NT2/D1 (cell line): Measurements from ENCODE around the gene ATXN7.

Experiments used
- DNase-seq: peaks from one replicate; pipeline ENCODE4 v3.0.0-alpha.2; 2011; ENCODE audit warnings: low read depth, low spot score
- H3K27me3 ChIP-seq: 2 replicates; pipeline ENCODE4 v1.6.0; 2011; ENCODE audit warnings: mild to moderate bottlenecking; ENCODE audit not compliant: insufficient read length, insufficient read depth
- H3K36me3 ChIP-seq: 2 replicates; pipeline ENCODE4 v1.6.1; 2011; ENCODE audit warnings: mild to moderate bottlenecking, low read length, mixed read lengths; ENCODE audit not compliant: insufficient read depth, insufficient read length
- H3K4me1 ChIP-seq: 2 replicates; pipeline ENCODE4 v1.5.1; 2011; ENCODE audit not compliant: insufficient read depth, insufficient read length
- H3K4me3 ChIP-seq: 2 replicates; pipeline ENCODE4 v1.5.1; 2011; ENCODE audit warnings: low read depth; ENCODE audit not compliant: insufficient read length
- H3K9ac ChIP-seq: 2 replicates; pipeline ENCODE4 v1.6.0; 2011; ENCODE audit warnings: low read depth; ENCODE audit not compliant: insufficient read length
- H3K9me3 ChIP-seq: 2 replicates; pipeline ENCODE4 v1.5.1; 2011; ENCODE audit warnings: mild to moderate bottlenecking, low read length; ENCODE audit not compliant: insufficient read depth
- SUZ12 ChIP-seq: IDR thresholded peaks from 2 replicates; pipeline ENCODE4 v1.6.1; 2011; ENCODE audit not compliant: insufficient read length, insufficient read depth; ENCODE audit errors: extremely low read depth
- YY1 ChIP-seq: IDR thresholded peaks from 2 replicates; pipeline ENCODE4 v1.6.1; 2011; ENCODE audit not compliant: insufficient read length, insufficient read depth
- ZNF274 ChIP-seq: IDR thresholded peaks from 2 replicates; pipeline ENCODE4 v1.6.1; 2011; ENCODE audit warnings: mild to moderate bottlenecking, low read depth, low read length

ATXN7 gene

GRCh38 chr3:64022451-64023186 lies 159.0 kb downstream of the ATXN7 start:
- no peak for TF ChIP-seq YY1
- no peak for TF ChIP-seq SUZ12
- TF ChIP-seq ZNF274, result no peak
- peaks cover 4% of the 10 kb centered on the region for H3K4me1 ChIP-seq
- no peaks in the 10 kb centered on the region for H3K27me3 ChIP-seq
- peak overlapping the region; percentile 99 for H3K4me3 ChIP-seq
- no peaks in the 10 kb centered on the region for H3K9me3 ChIP-seq
- DNase-seq, result no peak
- peaks cover 48% of the 10 kb centered on the region for H3K36me3 ChIP-seq
- H3K9ac ChIP-seq, result peak overlapping the region; percentile 97

GRCh38 chr3:64023187-64023860 lies 159.7 kb downstream of the ATXN7 start, which contains the start of gene PSMD6:
TSS of gene PSMD6 (minus strand) at chr3:64023494. CDS start at chr3:64023419, 75 bp downstream.
- Histone ChIP-seq H3K36me3 (peaks cover 41% of the 10 kb centered on the region), H3K9me3 (no peaks in the 10 kb centered on the region), H3K27me3 (no peaks in the 10 kb centered on the region), H3K4me1 (peaks cover 4% of the 10 kb centered on the region), H3K4me3 (peak within 1 kb of the TSS; percentile 99), H3K9ac (peak within 1 kb of the TSS; percentile 97)
- DNase-seq, result peak; percentile 75
- TF ChIP-seq YY1 (no peak), ZNF274 (no peak), SUZ12 (no peak)

- H3K36me3 ChIP-seq, result peaks cover 37% of the 10 kb centered on the region
- no peak overlapping the region for H3K9ac ChIP-seq
- H3K4me1 ChIP-seq, result peaks cover 4% of the 10 kb centered on the region
- TF ChIP-seq SUZ12, result no peak
- no peak for TF ChIP-seq YY1
- TF ChIP-seq ZNF274, result no peak
- H3K27me3 ChIP-seq, result no peaks in the 10 kb centered on the region
- H3K9me3 ChIP-seq, result no peaks in the 10 kb centered on the region
- no peak overlapping the region for H3K4me3 ChIP-seq
- no peak for DNase-seq
Observed at GRCh38 chr3:64023861-64024223, 160.2 kb downstream of the ATXN7 start.

- Histone ChIP-seq H3K4me1 (peaks cover 4% of the 10 kb centered on the region), H3K9me3 (no peaks in the 10 kb centered on the region), H3K27me3 (no peaks in the 10 kb centered on the region), H3K4me3 (no peak overlapping the region), H3K9ac (no peak overlapping the region), H3K36me3 (peaks cover 14% of the 10 kb centered on the region)
- DNase-seq, result no peak
- no peak for TF ChIP-seq ZNF274
- TF ChIP-seq SUZ12, result no peak
- TF ChIP-seq YY1, result no peak
Observed at GRCh38 chr3:64026346-64026745, 162.7 kb downstream of the ATXN7 start.

GRCh38 chr3:64027658-64028057 lies 164.0 kb downstream of the ATXN7 start:
- no peak for DNase-seq

GRCh38 chr3:64028754-64029153 lies 165.1 kb downstream of the ATXN7 start:
- TF ChIP-seq YY1 (no peak), ZNF274 (no peak), SUZ12 (no peak)
- Histone ChIP-seq H3K36me3 (no peaks in the 10 kb centered on the region), H3K4me3 (no peak overlapping the region), H3K4me1 (no peaks in the 10 kb centered on the region), H3K9ac (no peak overlapping the region), H3K9me3 (peaks cover under 1% of the 10 kb centered on the region; the same call in 1 of the 2 replicates), H3K27me3 (no peaks in the 10 kb centered on the region)
- DNase-seq, result no peak

More at GRCh38 chr3:64027658-64028057, 164.0 kb downstream of the ATXN7 start:
- Histone ChIP-seq H3K36me3 (peaks cover under 1% of the 10 kb centered on the region), H3K9me3 (no peaks in the 10 kb centered on the region; the same call in 1 of the 2 replicates), H3K27me3 (no peaks in the 10 kb centered on the region), H3K9ac (no peak overlapping the region), H3K4me3 (no peak overlapping the region), H3K4me1 (no peaks in the 10 kb centered on the region)
- no peak for TF ChIP-seq ZNF274
- no peak for TF ChIP-seq YY1
- no peak for TF ChIP-seq SUZ12

GRCh38 chr3:64029287-64029686 lies 165.6 kb downstream of the ATXN7 start:
- no peak for DNase-seq
- peaks cover 6% of the 10 kb centered on the region for H3K9me3 ChIP-seq
- no peaks in the 10 kb centered on the region for H3K27me3 ChIP-seq
- H3K9ac ChIP-seq, result no peak overlapping the region
- no peak overlapping the region for H3K4me3 ChIP-seq
- H3K4me1 ChIP-seq, result no peaks in the 10 kb centered on the region
- H3K36me3 ChIP-seq, result no peaks in the 10 kb centered on the region
- no peak for TF ChIP-seq SUZ12
- TF ChIP-seq ZNF274, result no peak
- no peak for TF ChIP-seq YY1
